ENCODE data around the gene GPX5. TPM values are rescaled to one million over a fixed set of nuclear protein-coding genes. Genes with fewer than 3 reads are reported as not detected.
A peak's percentile ranks its signal among the peaks of the same experiment; 100 is the strongest.
"Not testable (repeated sequence)": the region's sequence is repeated elsewhere in the genome, so short reads cannot be mapped to it uniquely, and the experiment has no call there.

GPX5 gene
- total RNA-seq, 1 experiment from 2014 or later, result not detected

GRCh38 chr6:28542440-28543296 lies 17.0 kb downstream of the GPX5 start:
- Histone ChIP-seq H2AFZ (ENCODE audit: low read length) (0 out of 2 replicates have a peak overlapping the region, but pooled peaks have one; percentile 25), H3K9ac (ENCODE audit: low read length) (peak overlapping the region; percentile 64)

GRCh38 chr6:28543651-28544610 lies 18.2 kb downstream of the GPX5 start:
- peak overlapping the region; percentile 75 for H3K4me2 ChIP-seq (ENCODE audit: low read depth, low read length, poor library complexity, severe bottlenecking)
- H2AFZ ChIP-seq (ENCODE audit: low read length), result peak overlapping the region; percentile 86
- peak; percentile 50 for DNase-seq
- no peaks in the 10 kb centered on the region for H3K9me3 ChIP-seq (ENCODE audit: low read length)
- peak overlapping the region; percentile 27 for H3K4me3 ChIP-seq (ENCODE audit: low read length)
- no peaks in the 10 kb centered on the region for H3K79me2 ChIP-seq (ENCODE audit: low read length)
- H3K27ac ChIP-seq (ENCODE audit: low read length), result no peak overlapping the region
- H3K9me2 ChIP-seq (replicated peaks; ENCODE audit: insufficient read depth, low read length), result no peaks in the 10 kb centered on the region
- peaks cover 19% of the 10 kb centered on the region for H3K4me1 ChIP-seq (ENCODE audit: low read length)
- H4K20me1 ChIP-seq (ENCODE audit: insufficient read depth, low read depth, low read length), result no peaks in the 10 kb centered on the region
- no peaks in the 10 kb centered on the region for H3K27me3 ChIP-seq (ENCODE audit: low read length)
- H3K9ac ChIP-seq (ENCODE audit: low read length), result peak overlapping the region; percentile 6
- H3K36me3 ChIP-seq (ENCODE audit: insufficient read depth, low read length), result no peaks in the 10 kb centered on the region

More at GRCh38 chr6:28542440-28543296, 17.0 kb downstream of the GPX5 start:
- Histone ChIP-seq H3K9me2 (replicated peaks; ENCODE audit: insufficient read depth, low read length) (no peaks in the 10 kb centered on the region), H3K36me3 (ENCODE audit: insufficient read depth, low read length) (no peaks in the 10 kb centered on the region), H3K4me2 (ENCODE audit: low read depth, low read length, poor library complexity, severe bottlenecking) (peak overlapping the region; percentile 75), H3K27ac (ENCODE audit: low read length) (no peak overlapping the region), H3K4me1 (ENCODE audit: low read length) (peaks cover 19% of the 10 kb centered on the region), H3K4me3 (ENCODE audit: low read length) (peak overlapping the region; percentile 68), H3K9me3 (ENCODE audit: low read length) (no peaks in the 10 kb centered on the region), H3K79me2 (ENCODE audit: low read length) (no peaks in the 10 kb centered on the region), H4K20me1 (ENCODE audit: insufficient read depth, low read depth, low read length) (no peaks in the 10 kb centered on the region), H3K27me3 (ENCODE audit: low read length) (no peaks in the 10 kb centered on the region)
- DNase-seq, result peak; percentile 92

- peaks cover 19% of the 10 kb centered on the region for H3K4me1 ChIP-seq (ENCODE audit: low read length)
- no peaks in the 10 kb centered on the region for H3K36me3 ChIP-seq (ENCODE audit: insufficient read depth, low read length)
- H3K27me3 ChIP-seq (ENCODE audit: low read length), result no peaks in the 10 kb centered on the region
- no peak overlapping the region for H3K4me2 ChIP-seq (ENCODE audit: low read depth, low read length, poor library complexity, severe bottlenecking)
- H4K20me1 ChIP-seq (ENCODE audit: insufficient read depth, low read depth, low read length), result no peaks in the 10 kb centered on the region
- H3K9me3 ChIP-seq (ENCODE audit: low read length), result no peaks in the 10 kb centered on the region
- H3K27ac ChIP-seq (ENCODE audit: low read length), result no peak overlapping the region
- H3K4me3 ChIP-seq (ENCODE audit: low read length), result no peak overlapping the region
- no peaks in the 10 kb centered on the region for H3K79me2 ChIP-seq (ENCODE audit: low read length)
- H3K9ac ChIP-seq (ENCODE audit: low read length), result no peak overlapping the region
- no peaks in the 10 kb centered on the region for H3K9me2 ChIP-seq (replicated peaks; ENCODE audit: insufficient read depth, low read length)
- DNase-seq, result no peak
- no peak overlapping the region for H2AFZ ChIP-seq (ENCODE audit: low read length)
Observed at GRCh38 chr6:28545955-28546354, 20.3 kb downstream of the GPX5 start.

DNA sequence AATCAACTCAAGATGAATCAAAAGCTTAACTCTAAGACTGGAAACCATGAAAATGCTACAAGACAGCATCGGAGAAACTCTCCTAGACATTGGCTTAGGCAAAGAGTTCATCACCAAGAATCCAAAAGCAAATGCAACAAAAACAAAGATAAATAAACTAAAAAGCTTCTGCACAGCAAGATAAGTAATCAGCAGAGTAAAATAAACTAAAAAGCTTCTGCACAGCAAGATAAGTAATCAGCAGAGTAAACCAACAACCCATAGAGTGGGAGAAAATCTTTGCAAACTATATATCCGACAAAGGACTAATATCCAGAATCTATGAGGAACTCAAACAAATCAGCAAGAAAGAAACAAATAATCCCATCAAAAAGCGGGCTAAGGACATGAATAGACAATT lies 21.3 kb downstream of the GPX5 start:
- H3K27ac ChIP-seq (ENCODE audit: low read length); H3K9me3 ChIP-seq (ENCODE audit: low read length); H3K79me2 ChIP-seq (ENCODE audit: low read length); H2AFZ ChIP-seq (ENCODE audit: low read length); DNase-seq; H3K4me3 ChIP-seq (ENCODE audit: low read length); H3K9ac ChIP-seq (ENCODE audit: low read length); H3K4me2 ChIP-seq (ENCODE audit: low read depth, low read length, poor library complexity, severe bottlenecking); H3K9me2 ChIP-seq (replicated peaks; ENCODE audit: insufficient read depth, low read length); H4K20me1 ChIP-seq (ENCODE audit: insufficient read depth, low read depth, low read length); H3K36me3 ChIP-seq (ENCODE audit: insufficient read depth, low read length); H3K27me3 ChIP-seq (ENCODE audit: low read length): not testable (repeated sequence)
- H3K4me1 ChIP-seq (ENCODE audit: low read length), result peaks cover 19% of the 10 kb centered on the region

DNA sequence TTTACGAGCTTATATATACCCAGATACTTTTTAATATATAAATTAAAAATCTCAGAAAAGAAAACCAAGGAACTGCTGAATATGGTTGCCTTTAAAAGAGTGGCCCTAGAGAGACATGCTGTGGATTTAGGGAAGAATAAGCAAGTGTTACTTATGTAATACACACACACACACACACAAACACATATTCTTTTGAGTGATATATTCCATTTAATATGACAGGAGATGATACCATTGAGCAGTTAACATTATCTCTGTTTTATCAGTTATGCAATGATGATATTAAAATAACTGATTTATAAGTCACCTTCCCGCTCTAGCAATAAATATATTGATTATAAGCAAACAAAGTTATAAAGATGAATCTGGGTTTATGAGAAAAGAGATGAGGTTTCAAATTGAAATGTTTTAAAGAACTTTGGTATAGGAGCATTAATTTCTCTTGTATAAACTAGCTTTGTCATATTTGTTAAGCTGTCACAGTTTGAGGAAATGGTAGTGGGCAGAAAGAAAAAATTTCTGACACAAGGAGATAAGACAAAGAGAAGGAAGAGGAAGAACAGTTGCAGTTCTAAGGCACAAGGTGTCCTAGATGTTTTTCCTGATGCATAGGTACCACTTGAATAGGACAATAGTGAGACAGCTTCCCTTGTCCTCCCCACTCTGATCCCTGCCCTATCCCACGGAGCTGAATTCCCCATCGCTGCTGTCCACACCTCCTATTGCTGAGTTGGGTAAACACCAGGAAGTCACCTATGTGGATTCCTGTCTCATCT lies 26.4 kb downstream of the GPX5 start:
- H3K4me1 ChIP-seq (ENCODE audit: low read length), result no peaks in the 10 kb centered on the region
- no peak overlapping the region for H3K4me2 ChIP-seq (ENCODE audit: low read depth, low read length, poor library complexity, severe bottlenecking)
- no peak overlapping the region for H2AFZ ChIP-seq (ENCODE audit: low read length)
- no peak for DNase-seq
- H3K9ac ChIP-seq (ENCODE audit: low read length), result no peak overlapping the region
- H3K9me3 ChIP-seq (ENCODE audit: low read length), result no peaks in the 10 kb centered on the region
- H3K27me3 ChIP-seq (ENCODE audit: low read length), result no peaks in the 10 kb centered on the region
- H3K36me3 ChIP-seq (ENCODE audit: insufficient read depth, low read length), result no peaks in the 10 kb centered on the region
- no peaks in the 10 kb centered on the region for H3K9me2 ChIP-seq (replicated peaks; ENCODE audit: insufficient read depth, low read length)
- H3K27ac ChIP-seq (ENCODE audit: low read length), result no peak overlapping the region
- H3K79me2 ChIP-seq (ENCODE audit: low read length), result no peaks in the 10 kb centered on the region
- no peak overlapping the region for H3K4me3 ChIP-seq (ENCODE audit: low read length)
- no peaks in the 10 kb centered on the region for H4K20me1 ChIP-seq (ENCODE audit: insufficient read depth, low read depth, low read length)

- no peak overlapping the region for H3K4me2 ChIP-seq (ENCODE audit: low read depth, low read length, poor library complexity, severe bottlenecking)
- H3K36me3 ChIP-seq (ENCODE audit: insufficient read depth, low read length), result no peaks in the 10 kb centered on the region
- H4K20me1 ChIP-seq (ENCODE audit: insufficient read depth, low read depth, low read length), result no peaks in the 10 kb centered on the region
- H3K9ac ChIP-seq (ENCODE audit: low read length), result no peak overlapping the region
- no peaks in the 10 kb centered on the region for H3K27me3 ChIP-seq (ENCODE audit: low read length)
- no peak overlapping the region for H3K4me3 ChIP-seq (ENCODE audit: low read length)
- no peaks in the 10 kb centered on the region for H3K9me3 ChIP-seq (ENCODE audit: low read length)
- H3K27ac ChIP-seq (ENCODE audit: low read length), result no peak overlapping the region
- peaks cover 2% of the 10 kb centered on the region; the same call in 1 of the 2 replicates for H3K4me1 ChIP-seq (ENCODE audit: low read length)
- no peak overlapping the region for H2AFZ ChIP-seq (ENCODE audit: low read length)
- no peaks in the 10 kb centered on the region for H3K79me2 ChIP-seq (ENCODE audit: low read length)
- no peak for DNase-seq
- H3K9me2 ChIP-seq (replicated peaks; ENCODE audit: insufficient read depth, low read length), result no peaks in the 10 kb centered on the region
Observed at GRCh38 chr6:28553384-28553985, 27.8 kb downstream of the GPX5 start.

- Histone ChIP-seq H2AFZ (ENCODE audit: low read length) (no peak overlapping the region), H3K27ac (ENCODE audit: low read length) (no peak overlapping the region), H3K9ac (ENCODE audit: low read length) (no peak overlapping the region), H3K79me2 (ENCODE audit: low read length) (no peaks in the 10 kb centered on the region), H3K9me3 (ENCODE audit: low read length) (no peaks in the 10 kb centered on the region), H3K9me2 (replicated peaks; ENCODE audit: insufficient read depth, low read length) (no peaks in the 10 kb centered on the region), H3K4me3 (ENCODE audit: low read length) (no peak overlapping the region), H3K36me3 (ENCODE audit: insufficient read depth, low read length) (no peaks in the 10 kb centered on the region), H4K20me1 (ENCODE audit: insufficient read depth, low read depth, low read length) (no peaks in the 10 kb centered on the region), H3K4me2 (ENCODE audit: low read depth, low read length, poor library complexity, severe bottlenecking) (no peak overlapping the region), H3K27me3 (ENCODE audit: low read length) (no peaks in the 10 kb centered on the region), H3K4me1 (ENCODE audit: low read length) (peaks cover 5% of the 10 kb centered on the region; the same call in 1 of the 2 replicates)
- DNase-seq, result no peak
Observed at GRCh38 chr6:28553986-28554881, 28.6 kb downstream of the GPX5 start.

Measured in Karpas-422 (cell line).